ENCODE measurements around the gene SUPT3H. TPM values are rescaled to one million over a fixed set of nuclear protein-coding genes. Genes with fewer than 3 reads are reported as not detected.

Gene SUPT3H
- total RNA-seq, 2 donors from 2014 or later, result 5.3 to 9.6 TPM

DNA sequence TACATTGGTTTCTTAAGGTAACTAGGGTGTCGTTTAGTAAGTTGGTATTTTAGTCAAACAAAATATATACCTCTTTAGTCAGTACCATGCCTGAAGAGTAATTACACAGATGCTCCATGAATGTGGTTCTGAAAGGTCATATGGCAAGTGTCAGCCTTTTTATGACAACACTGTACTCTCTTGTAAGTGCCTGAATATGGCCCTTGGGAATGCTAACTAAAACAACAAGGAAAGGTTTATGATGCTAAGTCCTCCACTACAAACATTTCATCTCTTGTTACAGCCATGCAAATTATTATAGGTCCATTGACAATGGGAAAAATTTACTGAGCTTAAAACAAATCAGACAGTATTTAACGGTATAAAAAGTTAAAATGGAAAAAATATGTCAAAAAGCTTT, 39.0 kb upstream of the SUPT3H start:
- H3K9me3 Mint-ChIP-seq, result no peaks in the 10 kb centered on the region
- no peak for DNase-seq (ENCODE audit: low spot score)
- ATAC-seq, result no peak
- H3K4me1 Mint-ChIP-seq (ENCODE audit: low read depth in 2 of 2), result peaks cover 15 to 28% of the 10 kb centered on the region in 2 donors
- peaks cover 21 to 27% of the 10 kb centered on the region in 2 donors for H3K27me3 Mint-ChIP-seq
- no peak overlapping the region for H3K27ac Mint-ChIP-seq
- no peaks in the 10 kb centered on the region for H3K36me3 Mint-ChIP-seq
- no peak overlapping the region for H3K4me3 Mint-ChIP-seq

GRCh38 chr6:45415788-45416518, 38.2 kb upstream of the SUPT3H start:
- no peak for ATAC-seq
- H3K4me3 Mint-ChIP-seq, result no peak overlapping the region
- H3K36me3 Mint-ChIP-seq, result no peaks in the 10 kb centered on the region

DNA sequence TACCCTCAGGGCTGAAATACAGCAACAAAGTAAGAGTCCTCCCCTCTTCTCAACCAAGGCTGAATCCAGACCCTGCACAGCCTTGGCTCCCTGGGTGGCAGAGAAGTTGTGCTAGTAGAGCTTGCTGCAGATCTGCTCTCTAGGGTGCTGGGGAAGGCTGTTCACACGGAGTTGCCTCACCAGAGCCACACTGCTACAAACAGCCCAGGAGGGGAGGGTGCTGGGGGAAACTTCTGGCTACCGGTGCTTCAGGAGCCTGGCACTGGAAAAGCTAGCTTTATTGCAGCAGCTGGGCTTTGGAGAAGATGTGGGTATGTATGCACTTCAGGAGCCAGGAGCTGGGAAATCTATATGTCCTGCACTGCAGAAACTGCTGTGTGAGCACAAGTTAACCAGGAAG, 37.6 kb upstream of the SUPT3H start:
- H3K27me3 Mint-ChIP-seq, result peaks cover 7 to 23% of the 10 kb centered on the region in 2 donors
- ATAC-seq (no peak), DNase-seq (ENCODE audit: low spot score) (no peak)
- H3K4me3 Mint-ChIP-seq, result no peak overlapping the region
- H3K27ac Mint-ChIP-seq, result no peak overlapping the region
- H3K36me3 Mint-ChIP-seq, result no peaks in the 10 kb centered on the region
- no peaks in the 10 kb centered on the region for H3K9me3 Mint-ChIP-seq
- H3K4me1 Mint-ChIP-seq (ENCODE audit: low read depth in 2 of 2), result peaks cover 7 to 14% of the 10 kb centered on the region in 2 donors

More at GRCh38 chr6:45415788-45416518, 38.2 kb upstream of the SUPT3H start:
- DNase-seq (ENCODE audit: low spot score), result no peak
- Mint-ChIP-seq H3K4me1 (ENCODE audit: low read depth in 2 of 2) (peaks cover 11 to 20% of the 10 kb centered on the region in 2 donors), H3K27me3 (peaks cover 13 to 23% of the 10 kb centered on the region in 2 donors), H3K27ac (no peak overlapping the region), H3K9me3 (no peaks in the 10 kb centered on the region)

DNA sequence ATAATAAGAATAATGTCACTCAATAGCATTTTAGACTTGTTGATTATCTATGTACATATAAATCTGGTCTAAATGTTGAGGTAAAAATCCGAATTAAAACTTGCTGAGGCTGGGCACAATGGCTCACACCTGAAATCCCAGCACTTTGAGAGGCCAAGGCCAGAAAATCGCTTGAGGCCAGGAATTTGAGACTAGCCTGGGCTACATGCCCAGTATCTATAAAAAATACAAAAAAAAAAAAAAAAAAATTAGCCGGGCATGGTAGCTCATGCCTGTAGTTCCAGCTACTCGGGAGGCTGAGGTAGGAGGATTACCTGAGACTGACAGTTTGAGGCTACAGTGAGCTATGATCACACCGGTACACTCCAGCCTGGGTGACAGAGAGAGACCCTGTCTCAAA, 34.2 kb upstream of the SUPT3H start:
- DNase-seq (ENCODE audit: low spot score) (no peak), ATAC-seq (no peak)
- Mint-ChIP-seq H3K36me3 (no peaks in the 10 kb centered on the region), H3K4me3 (no peak overlapping the region), H3K9me3 (no peaks in the 10 kb centered on the region), H3K27ac (no peak overlapping the region), H3K4me1 (ENCODE audit: low read depth in 2 of 2) (peaks cover 0 to 5% of the 10 kb centered on the region in 2 donors), H3K27me3 (peaks cover 7 to 17% of the 10 kb centered on the region in 2 donors)

DNA sequence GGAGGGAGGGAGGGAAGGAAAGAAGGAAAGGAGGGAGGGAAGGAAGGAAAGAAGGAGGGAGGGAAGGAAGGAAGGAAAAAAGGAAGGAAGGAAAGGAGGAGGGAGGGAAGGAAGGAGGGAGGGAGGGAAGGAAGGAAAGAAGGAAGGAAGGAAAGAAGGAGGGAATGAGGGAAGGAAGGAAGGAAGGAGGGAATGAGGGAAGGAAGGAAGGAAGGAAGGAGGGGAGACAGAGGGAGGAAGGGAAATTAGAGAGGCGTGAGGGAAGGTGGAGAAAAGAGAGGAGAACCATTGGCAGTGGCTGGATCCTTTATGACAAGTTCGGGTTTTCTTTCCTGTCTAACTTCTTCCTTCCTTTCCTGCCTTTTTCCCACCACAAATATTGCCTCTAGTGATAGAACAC, 22.3 kb upstream of the SUPT3H start:
- H3K27ac Mint-ChIP-seq, result no peak overlapping the region

GRCh38 chr6:45398075-45398813, 20.5 kb upstream of the SUPT3H start:
- no peak overlapping the region for H3K27ac Mint-ChIP-seq
- no peaks in the 10 kb centered on the region for H3K9me3 Mint-ChIP-seq
- no peak for DNase-seq (ENCODE audit: low spot score)
- peaks cover 18 to 21% of the 10 kb centered on the region in 2 donors for H3K27me3 Mint-ChIP-seq
- H3K36me3 Mint-ChIP-seq, result no peaks in the 10 kb centered on the region
- no peak overlapping the region for H3K4me3 Mint-ChIP-seq
- ATAC-seq, result no peak
- H3K4me1 Mint-ChIP-seq (ENCODE audit: low read depth in 2 of 2), result no peaks in the 10 kb centered on the region

More for the DNA sequence above, 22.3 kb upstream of the SUPT3H start:
- H3K36me3 Mint-ChIP-seq, result no peaks in the 10 kb centered on the region
- H3K27me3 Mint-ChIP-seq, result peaks cover 15 to 21% of the 10 kb centered on the region in 2 donors
- DNase-seq (ENCODE audit: low spot score) (no peak), ATAC-seq (no peak)
- H3K4me3 Mint-ChIP-seq, result no peak overlapping the region
- no peaks in the 10 kb centered on the region for H3K9me3 Mint-ChIP-seq
- no peaks in the 10 kb centered on the region for H3K4me1 Mint-ChIP-seq (ENCODE audit: low read depth in 2 of 2)

DNA sequence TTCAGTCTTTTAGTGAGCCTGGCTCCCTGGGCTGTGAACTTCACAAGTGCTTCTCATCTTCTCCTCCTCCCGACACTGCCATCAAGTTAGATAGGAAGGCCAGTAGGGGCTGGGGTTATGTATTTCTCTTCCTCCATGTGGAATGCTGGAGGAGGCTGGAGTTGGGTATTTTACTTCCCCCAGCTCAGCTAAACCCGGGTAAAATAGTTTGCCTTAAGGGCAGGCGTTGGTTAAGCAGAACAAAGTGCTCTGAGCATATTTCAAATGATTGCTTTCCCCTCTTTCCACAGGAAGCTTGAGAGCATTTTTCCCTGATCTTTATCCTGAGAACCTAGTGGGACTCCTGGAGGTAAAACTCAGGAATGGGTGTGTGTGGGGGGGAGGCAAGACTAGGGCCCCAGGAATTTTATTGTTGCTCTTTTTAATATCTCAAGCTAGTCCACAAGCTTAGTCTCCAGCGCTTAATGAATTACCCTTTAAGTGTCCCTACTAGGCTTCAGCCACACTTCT, 16.9 kb upstream of the SUPT3H start:
- no peaks in the 10 kb centered on the region for H3K4me1 Mint-ChIP-seq (ENCODE audit: low read depth in 2 of 2)
- DNase-seq (ENCODE audit: low spot score), result no peak
- no peaks in the 10 kb centered on the region for H3K36me3 Mint-ChIP-seq
- H3K27me3 Mint-ChIP-seq, result peaks cover 0 to 5% of the 10 kb centered on the region in 2 donors
- H3K9me3 Mint-ChIP-seq, result peaks cover 2% of the 10 kb centered on the region
- no peak overlapping the region for H3K4me3 Mint-ChIP-seq
- no peak overlapping the region for H3K27ac Mint-ChIP-seq
- ATAC-seq, result no peak

DNA sequence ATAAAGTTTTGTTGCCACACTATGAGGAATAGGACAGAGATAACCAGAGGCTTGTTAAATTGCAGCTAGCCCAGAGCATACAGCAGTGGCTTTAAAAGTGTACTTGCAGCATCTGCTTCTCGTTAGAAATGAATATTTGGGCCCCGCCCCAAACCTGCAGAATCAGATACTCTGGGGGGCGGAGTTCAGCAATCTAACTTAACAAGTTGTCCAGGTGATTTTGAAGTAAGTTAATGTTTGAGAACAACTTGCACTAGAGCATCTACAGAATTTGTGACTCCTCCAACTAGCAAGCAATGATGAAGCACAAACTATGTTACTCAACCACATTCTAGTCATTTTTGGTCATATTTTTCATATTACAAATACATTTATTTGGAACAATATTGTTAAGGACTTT, 10.6 kb upstream of the SUPT3H start:
- Mint-ChIP-seq H3K27me3 (peaks cover 15 to 19% of the 10 kb centered on the region in 2 donors), H3K9me3 (peaks cover 2% of the 10 kb centered on the region), H3K27ac (no peak overlapping the region), H3K36me3 (no peaks in the 10 kb centered on the region), H3K4me1 (ENCODE audit: low read depth in 2 of 2) (no peaks in the 10 kb centered on the region), H3K4me3 (no peak overlapping the region)
- ATAC-seq, result no peak
- no peak for DNase-seq (ENCODE audit: low spot score)

DNA sequence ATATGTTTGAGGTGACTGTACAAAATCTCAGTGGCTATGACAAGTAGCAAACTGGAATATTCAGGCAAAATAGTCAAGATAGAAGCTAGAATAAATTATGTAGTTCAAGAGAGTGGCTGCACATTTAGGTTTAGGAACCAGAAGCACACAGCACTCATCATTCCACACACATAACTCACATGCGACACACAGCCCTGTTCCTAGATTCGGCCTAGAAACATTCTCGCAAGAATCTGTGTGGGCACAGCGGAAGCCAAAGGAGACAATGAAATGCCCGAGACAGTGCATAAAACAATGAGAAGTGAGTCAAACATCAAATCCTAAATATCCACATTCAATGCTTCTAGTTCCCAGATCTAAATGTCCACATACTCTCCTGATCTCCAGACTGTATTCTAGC, 9.5 kb upstream of the SUPT3H start:
- no peaks in the 10 kb centered on the region for H3K4me1 Mint-ChIP-seq (ENCODE audit: low read depth in 2 of 2)
- ATAC-seq (no peak), DNase-seq (ENCODE audit: low spot score) (no peak)
- no peaks in the 10 kb centered on the region for H3K36me3 Mint-ChIP-seq
- no peak overlapping the region for H3K4me3 Mint-ChIP-seq
- H3K27ac Mint-ChIP-seq, result no peak overlapping the region
- peaks cover 15 to 19% of the 10 kb centered on the region in 2 donors for H3K27me3 Mint-ChIP-seq
- H3K9me3 Mint-ChIP-seq, result no peaks in the 10 kb centered on the region

GRCh38 chr6:45386501-45386900, 8.8 kb upstream of the SUPT3H start:
- no peak overlapping the region for H3K27ac Mint-ChIP-seq
- no peaks in the 10 kb centered on the region for H3K36me3 Mint-ChIP-seq
- H3K4me1 Mint-ChIP-seq (ENCODE audit: low read depth in 2 of 2), result no peaks in the 10 kb centered on the region
- DNase-seq (ENCODE audit: low spot score) (no peak), ATAC-seq (no peak)
- H3K9me3 Mint-ChIP-seq, result no peaks in the 10 kb centered on the region
- H3K27me3 Mint-ChIP-seq, result peaks cover 15 to 19% of the 10 kb centered on the region in 2 donors
- H3K4me3 Mint-ChIP-seq, result no peak overlapping the region

GRCh38 chr6:45382391-45382790, 4.7 kb upstream of the SUPT3H start:
- peaks cover 8 to 11% of the 10 kb centered on the region in 2 donors for H3K27me3 Mint-ChIP-seq
- H3K27ac Mint-ChIP-seq, result no peak overlapping the region
- no peak overlapping the region for H3K4me3 Mint-ChIP-seq
- no peaks in the 10 kb centered on the region for H3K36me3 Mint-ChIP-seq
- DNase-seq (ENCODE audit: low spot score) (no peak), ATAC-seq (no peak)
- peaks cover 9 to 11% of the 10 kb centered on the region in 2 donors for H3K4me1 Mint-ChIP-seq (ENCODE audit: low read depth in 2 of 2)
- no peaks in the 10 kb centered on the region for H3K9me3 Mint-ChIP-seq

GRCh38 chr6:45378334-45378926, 696 bp upstream of the SUPT3H start:
- Mint-ChIP-seq H3K36me3 (no peaks in the 10 kb centered on the region), H3K4me3 (peak overlapping the region; percentile 100), H3K4me1 (ENCODE audit: low read depth in 2 of 2) (peaks cover 20 to 21% of the 10 kb centered on the region in 2 donors), H3K27me3 (no peaks in the 10 kb centered on the region), H3K27ac (peak overlapping the region; percentile 99), H3K9me3 (no peaks in the 10 kb centered on the region)
- ATAC-seq, result peak; percentile 25 to 28
- DNase-seq (ENCODE audit: low spot score), result no peak

DNA sequence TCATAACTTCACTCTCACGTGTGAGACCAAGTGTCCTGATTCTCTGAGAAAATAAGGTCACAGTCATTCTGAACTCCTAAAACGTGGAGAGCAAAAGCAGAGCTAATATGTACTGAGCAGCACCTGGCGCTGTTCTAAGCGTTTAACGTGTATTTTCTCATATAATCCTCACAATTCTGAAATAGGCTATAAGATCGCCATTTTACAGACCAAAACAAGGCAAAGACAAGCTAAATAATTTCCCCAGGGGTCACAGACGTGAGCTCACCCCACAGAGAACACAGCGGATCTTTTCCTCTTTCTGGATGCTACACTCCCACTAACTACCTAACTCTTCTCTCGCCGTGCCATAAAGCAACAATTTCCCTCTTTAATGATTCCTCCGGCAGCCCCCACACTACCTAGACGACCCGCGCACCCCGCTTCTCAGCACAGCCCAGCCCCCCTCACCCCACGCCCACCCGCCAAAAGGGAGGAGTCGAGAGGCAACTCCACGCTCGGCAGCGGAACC, 636 bp downstream of the SUPT3H start:
- peaks cover 20 to 21% of the 10 kb centered on the region in 2 donors for H3K4me1 Mint-ChIP-seq (ENCODE audit: low read depth in 2 of 2)
- no peak for ATAC-seq
- no peak for DNase-seq (ENCODE audit: low spot score)
- H3K27me3 Mint-ChIP-seq, result no peaks in the 10 kb centered on the region
- peak overlapping the region; percentile 99 for H3K27ac Mint-ChIP-seq
- H3K4me3 Mint-ChIP-seq, result peak overlapping the region; percentile 100
- no peaks in the 10 kb centered on the region for H3K36me3 Mint-ChIP-seq
- no peaks in the 10 kb centered on the region for H3K9me3 Mint-ChIP-seq
